ENCODE results near the gene FGGY. TPM values are rescaled to one million over a fixed set of nuclear protein-coding genes. Genes with fewer than 3 reads are reported as not detected.

Gene FGGY
- polyA plus RNA-seq, 10 donors: 9.1 to 15.3 (median 12.5) TPM

- DNase-seq: no peak
Measured at GRCh38 chr1:59673573-59674450, 376.9 kb downstream of the FGGY start.

GRCh38 chr1:59674595-59674994, 377.7 kb downstream of the FGGY start:
- DNase-seq: peak in 1 of 3 donors; percentile 48

- no peak for DNase-seq
Measured at GRCh38 chr1:59675936-59676335, 379.0 kb downstream of the FGGY start.

- DNase-seq: no peak
Measured at GRCh38 chr1:59678040-59678439, 381.1 kb downstream of the FGGY start.

- peak in 1 of 3 donors; percentile 81 for DNase-seq
Measured at GRCh38 chr1:59678493-59679228, 381.8 kb downstream of the FGGY start.

GRCh38 chr1:59680044-59680443, 383.1 kb downstream of the FGGY start:
- DNase-seq: no peak

GRCh38 chr1:59682396-59683080, 385.6 kb downstream of the FGGY start:
- DNase-seq: peak in 1 of 3 donors; percentile 36

GRCh38 chr1:59683197-59683596, 386.3 kb downstream of the FGGY start:
- DNase-seq: no peak

- DNase-seq: no peak
Measured at GRCh38 chr1:59684698-59685097, 387.8 kb downstream of the FGGY start.

- DNase-seq: no peak
Measured at GRCh38 chr1:59685101-59685500, 388.2 kb downstream of the FGGY start.

GRCh38 chr1:59685666-59686065, 388.8 kb downstream of the FGGY start:
- no peak for DNase-seq

GRCh38 chr1:59686170-59686569, 389.3 kb downstream of the FGGY start:
- peak in 2 of 3 donors; percentile 61 to 68 for DNase-seq

- DNase-seq: no peak
Measured at GRCh38 chr1:59686574-59686973, 389.7 kb downstream of the FGGY start.

GRCh38 chr1:59687081-59687480, 390.2 kb downstream of the FGGY start:
- DNase-seq: peak in 1 of 3 donors; percentile 59

GRCh38 chr1:59688976-59689375, 392.1 kb downstream of the FGGY start:
- DNase-seq: no peak

- peak in 1 of 3 donors; percentile 11 for DNase-seq
Measured at GRCh38 chr1:59689730-59690129, 392.8 kb downstream of the FGGY start.

GRCh38 chr1:59690171-59690930, 393.5 kb downstream of the FGGY start:
- DNase-seq: no peak

GRCh38 chr1:59691261-59691660, 394.4 kb downstream of the FGGY start:
- peak; percentile 53 to 86 (median 76) for DNase-seq

- peak in 2 of 3 donors; percentile 69 to 88 for DNase-seq
Measured at GRCh38 chr1:59692591-59692990, 395.7 kb downstream of the FGGY start.

- DNase-seq: no peak
Measured at GRCh38 chr1:59693406-59693805, 396.5 kb downstream of the FGGY start.

GRCh38 chr1:59695252-59695651, 398.4 kb downstream of the FGGY start:
- no peak for DNase-seq

Measured in muscle of back (tissue), 11 donors.